Activated CD4-positive, CD25-positive, alpha-beta regulatory T cell treated with anti-CD3 and anti-CD28 coated beads, Interleukin-2, amount 50 U/mL, for 16 hours (primary cell): Measurements from ENCODE around the gene NPHP4.

Experiments
- DNase-seq: peaks from one replicate; pipeline ENCODE4 v3.0.0-alpha.2; 2020; ENCODE audit warnings: low read depth, low spot score

Gene NPHP4

DNA sequence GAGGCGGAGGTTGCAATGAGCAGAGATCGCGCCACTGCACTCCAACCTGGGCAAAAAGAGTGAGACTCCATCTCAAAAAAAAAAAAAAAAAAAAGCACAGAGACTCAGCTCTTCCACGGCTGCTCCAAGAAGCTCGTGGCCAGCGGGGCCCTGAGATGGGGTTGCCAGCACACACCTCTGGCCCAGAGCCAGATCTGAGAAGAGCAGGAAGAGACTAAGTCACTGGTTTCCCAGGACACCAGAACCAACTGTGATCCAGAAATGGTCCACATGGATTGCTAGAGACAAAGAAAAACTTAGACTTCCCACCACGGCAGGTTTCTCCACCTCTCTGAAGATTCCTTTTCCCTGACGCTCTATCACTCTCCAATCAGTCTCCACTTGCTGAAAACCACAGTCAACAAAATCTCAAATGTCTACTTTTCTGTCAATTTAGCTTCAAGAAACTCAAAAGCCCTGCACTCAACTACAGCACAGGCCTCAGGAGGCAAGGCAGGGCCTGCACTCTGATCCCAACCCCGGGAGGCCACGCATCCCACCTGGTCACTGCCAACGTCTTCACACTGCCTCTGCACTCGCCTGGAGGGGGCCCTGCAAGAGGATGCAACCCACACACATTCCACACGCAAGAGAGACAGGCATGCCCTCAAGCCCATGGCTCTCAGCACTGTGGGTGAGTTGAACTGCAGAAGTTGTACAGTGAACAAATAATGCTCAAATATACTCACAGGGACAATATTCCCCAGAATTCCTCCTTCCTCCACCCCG is 79.0 kb downstream of the NPHP4 start:
- DNase-seq: no peak

GRCh38 chr1:5911871-5912271 is 80.4 kb downstream of the NPHP4 start:
- no peak for DNase-seq

DNA sequence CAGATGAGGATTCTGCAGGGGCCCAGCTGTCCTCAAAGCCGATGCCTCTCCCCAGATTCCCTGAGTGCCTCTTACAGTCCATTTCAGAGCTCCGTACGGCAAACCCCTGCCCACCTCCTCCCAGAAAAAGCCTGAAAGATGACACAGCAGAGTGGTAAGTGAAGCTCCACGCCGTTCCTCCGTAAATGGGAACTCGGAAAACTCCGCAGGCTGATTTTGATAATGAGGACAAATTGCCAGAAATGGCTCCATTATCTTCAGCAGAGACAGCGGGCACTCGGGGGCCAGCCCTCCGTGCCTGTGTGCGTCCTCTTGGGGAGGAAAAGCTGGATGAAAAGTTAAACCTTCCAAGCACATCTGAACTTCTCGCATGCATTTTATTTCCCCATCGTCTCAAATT is 81.1 kb downstream of the NPHP4 start:
- DNase-seq: no peak

- no peak for DNase-seq
Observed at GRCh38 chr1:5910666-5911065, 81.6 kb downstream of the NPHP4 start.

DNA sequence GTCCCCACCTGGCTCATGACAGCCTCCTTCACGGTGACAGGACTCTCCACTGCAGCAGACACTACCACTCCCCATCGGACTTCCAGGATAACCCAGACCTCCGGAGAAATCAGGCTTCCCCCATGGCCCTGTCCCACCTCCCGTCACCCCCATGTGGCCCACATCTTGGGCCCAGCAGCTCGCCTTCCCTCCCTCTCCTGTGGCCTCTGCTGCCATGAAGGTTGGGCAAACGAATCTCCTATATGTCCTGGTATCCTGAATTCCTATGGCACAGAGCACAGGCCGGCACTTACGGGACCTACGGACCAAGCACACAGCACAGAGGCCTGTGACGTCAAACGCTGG is 82.0 kb downstream of the NPHP4 start:
- DNase-seq: no peak

GRCh38 chr1:5909576-5910275 is 82.5 kb downstream of the NPHP4 start:
- no peak for DNase-seq

DNA sequence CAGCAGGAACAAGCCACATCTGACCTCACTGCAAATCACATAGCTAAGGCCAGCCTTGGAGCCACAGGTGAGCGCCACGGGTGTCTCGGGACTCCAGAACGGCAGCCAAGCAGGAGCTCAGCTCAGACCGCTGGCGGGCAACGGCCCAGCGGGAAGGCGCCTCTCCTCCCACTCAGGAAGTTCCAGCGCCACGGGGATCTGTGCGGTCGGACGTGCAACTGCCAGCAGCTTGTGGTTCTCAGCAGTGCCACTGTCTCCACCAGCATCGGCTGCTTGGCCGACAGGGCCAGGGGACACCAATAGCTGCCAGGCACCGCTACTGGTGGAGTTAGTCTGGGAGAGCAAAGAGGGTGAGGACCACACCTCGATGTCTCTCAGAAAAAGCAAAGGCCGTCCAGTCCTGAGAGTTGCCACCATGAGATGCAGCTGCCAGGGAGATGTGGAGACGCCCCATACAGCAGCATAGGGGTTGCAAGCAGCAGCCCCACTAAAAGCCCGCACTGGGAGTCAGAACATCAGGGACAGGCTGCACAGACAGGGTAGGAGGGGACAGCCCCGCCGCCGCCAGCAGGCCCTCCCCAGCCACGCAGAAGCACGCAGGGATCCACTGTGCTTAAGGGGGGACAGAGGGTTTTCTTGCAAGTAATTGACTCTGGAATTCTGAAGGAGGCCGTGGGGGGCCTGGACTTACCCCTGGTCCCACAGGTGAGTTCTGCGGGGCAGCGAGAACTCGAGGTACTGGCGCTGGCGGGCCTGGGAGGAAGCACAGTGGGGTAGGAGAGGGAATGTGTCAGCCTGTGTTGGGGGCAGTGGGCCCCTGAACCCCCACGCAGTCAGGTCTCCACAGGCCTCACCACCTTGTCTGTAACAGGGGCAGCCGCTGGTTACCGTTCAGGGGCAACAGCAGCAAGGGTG is 83.5 kb downstream of the NPHP4 start:
- no peak for DNase-seq

- no peak for DNase-seq
Observed at GRCh38 chr1:5907966-5908365, 84.3 kb downstream of the NPHP4 start.

DNA sequence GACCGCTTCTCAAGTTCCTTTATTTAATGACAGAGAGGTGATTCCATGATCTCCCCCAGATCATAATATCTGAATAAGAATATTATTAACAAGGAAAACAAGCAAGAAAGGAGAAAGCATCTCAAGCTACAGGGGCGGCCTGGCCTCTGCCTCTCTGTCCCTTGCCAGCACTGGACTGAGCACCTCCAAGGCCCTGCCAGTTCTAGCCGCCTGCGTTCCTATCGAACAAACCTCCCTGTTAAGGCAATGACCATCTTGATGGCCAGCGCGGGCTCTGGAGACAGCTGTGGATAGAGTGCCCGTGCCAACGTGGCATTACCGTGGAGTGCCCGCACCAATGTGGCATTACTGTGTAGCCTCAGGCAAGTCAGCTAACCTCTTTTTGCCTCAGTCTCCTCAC is 84.8 kb downstream of the NPHP4 start:
- DNase-seq: no peak

DNA sequence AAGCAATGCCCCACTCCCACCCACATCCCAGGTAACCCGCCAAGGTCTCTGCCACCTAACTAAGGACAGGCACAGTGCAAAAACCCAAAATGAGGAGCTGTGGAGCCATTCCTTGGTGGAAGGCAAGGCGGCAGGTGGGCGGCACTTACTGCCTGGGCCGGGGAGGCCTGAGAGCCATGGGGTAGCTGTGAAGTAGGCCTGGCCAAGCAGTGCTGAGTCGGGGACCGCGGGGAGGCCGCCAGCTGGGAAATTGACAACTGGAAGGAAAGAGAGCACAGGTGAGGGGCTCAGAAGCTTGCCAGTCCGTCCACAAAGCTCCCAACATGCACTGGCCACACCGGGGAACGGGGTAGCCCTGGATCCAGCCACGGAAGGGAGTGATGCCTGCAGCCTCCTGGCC is 85.3 kb downstream of the NPHP4 start:
- no peak for DNase-seq

DNA sequence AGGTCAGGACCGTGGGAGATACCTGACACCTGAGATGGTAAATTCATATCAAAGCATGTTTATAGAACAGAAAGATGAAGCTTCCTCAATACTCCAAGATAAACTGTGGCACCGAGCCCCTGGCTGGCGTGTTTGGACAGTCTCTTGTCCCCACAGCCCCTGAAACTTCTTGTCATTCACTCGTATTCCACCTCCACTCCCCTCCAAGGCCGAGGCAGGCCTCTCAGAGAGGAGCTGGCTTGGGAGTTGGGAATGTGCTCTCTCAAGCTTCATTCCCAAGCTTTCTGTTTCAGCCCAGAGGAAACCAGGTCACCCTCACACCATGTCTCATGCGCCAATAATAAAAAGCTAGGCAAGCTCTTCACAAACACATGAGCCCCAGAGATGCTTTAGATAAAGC is 86.1 kb downstream of the NPHP4 start:
- DNase-seq: no peak

DNA sequence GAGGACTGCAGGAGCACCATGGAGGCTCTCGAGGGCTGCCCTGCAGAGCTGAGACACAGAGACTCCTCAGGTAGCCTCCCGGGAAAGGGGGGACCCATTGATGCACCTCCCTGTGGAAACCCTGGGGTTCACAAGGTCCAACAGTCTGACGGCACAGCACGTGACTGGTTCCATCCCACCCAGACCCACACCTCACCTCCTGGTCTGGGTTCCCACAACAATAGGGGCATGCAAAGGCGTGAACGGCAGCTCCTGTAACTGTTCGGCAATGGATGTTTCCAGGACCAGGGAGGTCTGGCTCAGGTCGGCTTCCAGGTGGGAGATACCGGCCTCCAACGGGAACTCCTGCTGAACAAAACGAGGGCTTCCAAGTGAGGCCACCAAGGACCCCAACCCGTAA is 86.8 kb downstream of the NPHP4 start:
- DNase-seq: no peak

DNA sequence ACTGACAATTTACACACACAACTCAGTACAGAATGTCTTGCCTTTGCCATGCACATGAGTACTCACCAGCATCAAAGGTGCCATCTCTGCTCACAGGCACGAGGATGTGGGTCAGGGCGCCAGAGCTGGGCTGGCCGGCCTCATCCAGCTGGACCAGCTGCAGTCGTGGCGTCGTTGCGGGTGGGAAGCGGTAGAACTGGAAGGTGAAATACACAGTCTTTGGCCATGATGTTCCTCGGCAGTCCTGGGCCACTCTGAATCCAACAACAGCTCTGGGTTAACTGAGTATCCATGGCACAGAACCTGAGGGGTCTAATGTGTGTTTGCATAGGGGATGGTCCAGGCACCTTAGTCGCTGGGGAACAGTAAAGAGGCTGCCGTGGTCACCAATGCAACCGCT is 87.7 kb downstream of the NPHP4 start:
- no peak for DNase-seq

DNA sequence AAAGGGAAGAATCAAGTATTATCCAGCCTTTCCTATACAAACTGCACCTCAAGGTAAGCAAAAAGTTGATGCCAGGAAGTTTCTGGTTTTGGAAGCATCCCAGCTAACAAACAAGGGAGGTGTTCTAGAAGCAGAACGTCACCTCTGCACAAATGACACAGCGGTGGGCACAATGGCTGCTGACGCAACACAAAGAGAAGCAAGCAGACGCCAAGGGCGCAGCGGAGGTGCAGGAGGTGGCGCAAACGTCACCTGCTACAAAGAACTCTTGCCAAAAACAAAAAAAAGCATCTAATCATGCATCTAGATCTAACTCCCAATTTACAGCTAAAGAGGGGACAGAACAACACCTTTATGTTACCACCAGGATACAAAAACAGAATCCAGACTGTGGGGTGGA is 88.5 kb downstream of the NPHP4 start:
- no peak for DNase-seq

GRCh38 chr1:5903031-5903430 is 89.2 kb downstream of the NPHP4 start:
- DNase-seq: no peak

DNA sequence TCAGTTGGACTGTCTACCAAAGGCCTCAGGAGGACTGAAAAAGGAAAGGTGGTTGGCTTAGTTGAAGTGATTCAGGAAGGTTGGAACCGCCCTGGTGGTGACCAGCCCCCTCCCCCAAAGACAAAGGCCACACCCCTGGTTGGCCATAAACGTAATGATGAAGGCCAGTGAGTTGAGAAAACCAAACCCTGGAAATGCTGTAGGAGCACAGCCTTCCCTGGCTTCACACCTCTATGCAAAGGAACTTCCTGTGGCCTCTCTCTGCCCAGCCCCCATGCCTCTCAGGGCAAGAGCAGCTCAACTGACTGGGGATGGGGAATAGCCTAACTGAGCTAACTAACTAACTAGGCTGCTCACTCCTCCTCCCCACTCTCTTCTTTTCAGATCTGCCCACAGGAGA is 90.4 kb downstream of the NPHP4 start:
- DNase-seq: no peak

GRCh38 chr1:5901150-5901549 is 91.1 kb downstream of the NPHP4 start:
- DNase-seq: no peak

- DNase-seq: no peak
Observed at GRCh38 chr1:5898266-5898665, 94.0 kb downstream of the NPHP4 start.

- DNase-seq: no peak
Observed at GRCh38 chr1:5896706-5897660, 95.2 kb downstream of the NPHP4 start.

DNA sequence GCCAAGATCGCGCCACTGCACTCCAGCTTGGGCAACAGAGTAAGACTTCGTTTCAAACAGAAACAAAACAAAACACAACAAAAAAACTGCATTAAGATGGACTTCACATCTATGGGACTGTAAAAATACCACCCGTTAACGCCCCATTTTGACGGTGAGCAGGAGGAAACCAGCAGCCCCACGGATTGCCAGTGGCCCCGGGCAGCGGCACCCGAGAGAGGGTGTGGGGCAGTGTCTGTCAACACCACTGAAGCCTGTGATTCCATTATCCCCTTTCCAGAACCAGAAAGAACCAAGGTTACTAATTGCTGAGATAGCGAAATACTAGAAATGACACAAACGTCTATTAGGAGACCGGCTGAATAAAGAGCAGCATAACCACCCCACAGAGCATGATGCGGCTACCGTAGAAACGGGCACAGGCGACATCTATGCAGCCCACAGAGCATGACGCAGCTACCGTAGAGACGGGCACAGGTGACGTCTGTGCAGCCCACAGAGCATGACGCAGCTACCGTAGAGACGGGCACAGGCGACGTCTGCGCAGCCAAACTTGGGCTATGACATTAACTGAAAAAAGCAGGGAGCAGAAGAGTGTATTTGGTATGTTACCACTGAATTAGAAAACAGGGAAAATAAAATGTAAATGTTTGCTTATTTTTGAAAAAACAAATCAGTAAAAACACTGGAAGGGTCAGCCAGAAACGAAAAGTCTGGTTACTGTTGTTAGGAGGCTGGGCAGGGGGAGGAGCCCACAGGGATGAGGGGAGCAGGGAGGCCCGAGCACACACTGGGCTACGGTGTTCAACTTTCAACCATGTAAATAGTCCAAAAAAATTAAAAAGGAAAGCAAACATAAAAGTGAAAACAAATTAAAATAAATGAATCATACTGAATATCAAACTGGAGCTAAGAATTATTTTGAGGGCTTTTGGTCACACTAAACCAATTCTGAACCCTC is 96.5 kb downstream of the NPHP4 start:
- no peak for DNase-seq
